Measurements from ENCODE around the gene FBN1. TPM values are rescaled to one million over a fixed set of nuclear protein-coding genes. Genes with fewer than 3 reads are reported as not detected.

Gene FBN1
- total RNA-seq, 4 donors from 2014 or later, result 113 to 147 (median 120) TPM

- Histone ChIP-seq H3K9me3 (no peaks in the 10 kb centered on the region), H3K27me3 (no peaks in the 10 kb centered on the region), H3K4me3 (replicated peaks in 1 of 3) (no peak overlapping the region), H3K27ac (no peak overlapping the region), H3K36me3 (no peaks in the 10 kb centered on the region), H3K4me1 (peaks cover 23 to 25% of the 10 kb centered on the region in 2 donors)
- WGBS, 2 donors, result 97% methylated on average over 4 of the region's 4 CpGs
- TF ChIP-seq POLR2A (IDR thresholded peaks at IDR 0.05), result no peak
- TF ChIP-seq, protein P1, sequence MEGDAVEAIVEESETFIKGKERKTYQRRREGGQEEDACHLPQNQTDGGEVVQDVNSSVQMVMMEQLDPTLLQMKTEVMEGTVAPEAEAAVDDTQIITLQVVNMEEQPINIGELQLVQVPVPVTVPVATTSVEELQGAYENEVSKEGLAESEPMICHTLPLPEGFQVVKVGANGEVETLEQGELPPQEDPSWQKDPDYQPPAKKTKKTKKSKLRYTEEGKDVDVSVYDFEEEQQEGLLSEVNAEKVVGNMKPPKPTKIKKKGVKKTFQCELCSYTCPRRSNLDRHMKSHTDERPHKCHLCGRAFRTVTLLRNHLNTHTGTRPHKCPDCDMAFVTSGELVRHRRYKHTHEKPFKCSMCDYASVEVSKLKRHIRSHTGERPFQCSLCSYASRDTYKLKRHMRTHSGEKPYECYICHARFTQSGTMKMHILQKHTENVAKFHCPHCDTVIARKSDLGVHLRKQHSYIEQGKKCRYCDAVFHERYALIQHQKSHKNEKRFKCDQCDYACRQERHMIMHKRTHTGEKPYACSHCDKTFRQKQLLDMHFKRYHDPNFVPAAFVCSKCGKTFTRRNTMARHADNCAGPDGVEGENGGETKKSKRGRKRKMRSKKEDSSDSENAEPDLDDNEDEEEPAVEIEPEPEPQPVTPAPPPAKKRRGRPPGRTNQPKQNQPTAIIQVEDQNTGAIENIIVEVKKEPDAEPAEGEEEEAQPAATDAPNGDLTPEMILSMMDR (IDR thresholded peaks at IDR 0.05), result no peak
- DNase-seq, result no peak
- intact Hi-C loops (cut with DNase I), result no loop called here
Measured at GRCh38 chr15:48530528-48530927, 115.0 kb downstream of the FBN1 start.

DNA sequence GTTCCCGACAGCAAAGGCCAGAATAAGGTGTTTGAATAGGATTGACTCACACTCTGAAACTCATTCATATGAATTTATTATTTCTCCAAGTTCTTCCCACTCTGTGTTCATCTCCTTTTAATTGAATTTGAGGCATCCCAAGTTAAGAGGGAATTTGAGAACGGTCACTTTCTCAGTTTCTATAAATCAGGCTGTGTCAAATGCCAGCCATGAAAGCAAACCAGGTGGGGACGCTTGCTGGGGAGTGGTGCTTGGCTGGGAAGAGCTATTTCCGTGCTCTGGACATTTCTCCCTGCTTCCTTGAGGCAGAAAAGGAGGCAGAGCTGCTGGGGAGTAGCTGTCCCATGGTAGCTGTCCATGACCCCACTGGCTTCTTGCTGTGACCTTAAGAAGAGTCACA is 116.6 kb downstream of the FBN1 start:
- intact Hi-C loops (cut with DNase I), result no loop called here
- Histone ChIP-seq H3K4me3 (replicated peaks in 1 of 3) (no peak overlapping the region), H3K36me3 (no peaks in the 10 kb centered on the region), H3K4me1 (peaks cover 10 to 11% of the 10 kb centered on the region in 2 donors), H3K9me3 (no peaks in the 10 kb centered on the region), H3K27ac (no peak overlapping the region), H3K27me3 (no peaks in the 10 kb centered on the region)
- DNase-seq, result no peak
- TF ChIP-seq POLR2A (IDR thresholded peaks at IDR 0.05), result no peak
- TF ChIP-seq, protein P1 (IDR thresholded peaks at IDR 0.05), result no peak
- WGBS, 2 donors, result 91% methylated on average over 4 of the region's 4 CpGs

- H3K4me3 ChIP-seq (replicated peaks in 1 of 3), result no peak overlapping the region
- TF ChIP-seq POLR2A (IDR thresholded peaks at IDR 0.05), result no peak
- TF ChIP-seq, protein P1 (IDR thresholded peaks at IDR 0.05), result no peak
- no peak for DNase-seq
- intact Hi-C loops (cut with DNase I), result no loop called here
- no peaks in the 10 kb centered on the region for H3K27me3 ChIP-seq
- H3K36me3 ChIP-seq, result no peaks in the 10 kb centered on the region
- peaks cover 4 to 5% of the 10 kb centered on the region in 2 donors for H3K4me1 ChIP-seq
- no peaks in the 10 kb centered on the region for H3K9me3 ChIP-seq
- WGBS, 2 donors, result 53 to 68% methylated on average over 2 of the region's 2 CpGs
- no peak overlapping the region for H3K27ac ChIP-seq
Measured at GRCh38 chr15:48527517-48527916, 118.0 kb downstream of the FBN1 start.

DNA sequence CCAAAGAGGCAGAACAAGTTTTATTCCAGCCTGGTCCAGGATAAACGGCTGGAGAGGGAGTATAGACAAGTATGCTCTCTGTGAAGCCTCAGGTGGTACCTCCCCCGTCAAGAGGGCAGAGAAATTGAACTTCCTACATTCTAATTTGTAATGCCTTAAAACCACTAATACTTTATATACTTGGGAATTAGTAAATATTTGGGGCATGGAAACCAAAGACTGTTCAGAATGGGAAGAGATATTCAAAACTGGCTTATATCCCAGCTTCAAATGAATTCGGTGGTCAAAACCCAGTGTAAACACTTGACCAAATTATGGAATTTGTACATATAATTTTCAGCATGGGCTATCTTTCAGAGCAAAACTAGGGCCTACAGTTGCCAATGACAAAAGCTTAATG is 122.6 kb downstream of the FBN1 start:
- Histone ChIP-seq H3K4me1 (peaks cover 17 to 22% of the 10 kb centered on the region in 2 donors), H3K27me3 (no peaks in the 10 kb centered on the region), H3K9me3 (no peaks in the 10 kb centered on the region), H3K36me3 (no peaks in the 10 kb centered on the region), H3K4me3 (replicated peaks in 1 of 3) (no peak overlapping the region), H3K27ac (no peak overlapping the region)
- intact Hi-C loops (cut with DNase I), result no loop called here
- WGBS, 2 donors, result 74 to 80% methylated on average over 3 of the region's 3 CpGs
- TF ChIP-seq POLR2A (IDR thresholded peaks at IDR 0.05), result no peak
- TF ChIP-seq, protein P1 (IDR thresholded peaks at IDR 0.05), result no peak
- DNase-seq, result no peak

DNA sequence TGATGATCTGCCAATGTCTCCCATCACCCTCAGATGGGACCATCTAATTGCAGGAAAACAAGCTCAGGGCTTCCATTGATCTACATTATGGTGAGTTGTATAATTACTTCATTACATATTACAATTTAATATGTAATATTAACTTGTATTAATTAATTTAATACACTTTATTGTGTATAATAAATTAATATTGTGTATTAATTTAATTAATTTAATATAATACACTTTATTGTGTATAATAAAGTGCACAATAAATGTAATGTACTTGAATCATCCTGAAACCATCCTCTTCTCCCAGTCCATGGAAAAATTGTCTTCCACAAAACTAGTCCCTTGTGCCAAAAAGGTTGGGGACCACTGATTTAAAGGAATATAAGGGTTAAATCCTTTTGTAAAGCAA is 123.4 kb downstream of the FBN1 start:
- H3K9me3 ChIP-seq, result no peaks in the 10 kb centered on the region
- no peak for DNase-seq
- no peak for TF ChIP-seq POLR2A (IDR thresholded peaks at IDR 0.05)
- TF ChIP-seq, protein P1 (IDR thresholded peaks at IDR 0.05), result no peak
- H3K4me3 ChIP-seq (replicated peaks in 1 of 3), result no peak overlapping the region
- no peaks in the 10 kb centered on the region for H3K36me3 ChIP-seq
- H3K4me1 ChIP-seq, result peaks cover 13 to 17% of the 10 kb centered on the region in 2 donors
- H3K27ac ChIP-seq, result no peak overlapping the region
- no peaks in the 10 kb centered on the region for H3K27me3 ChIP-seq
- intact Hi-C loops (cut with DNase I), result no loop called here

Data from thyroid gland (tissue), 4 donors.